NOMO-1 (cell line): ENCODE data around the gene ENTHD1.

Source experiments
- DNase-seq, 2 experiments: peaks; one replicate each; lab custom pipeline; 2025; ENCODE audit not compliant: unreplicated experiment in 2 of 2; lab: John Stamatoyannopoulos, UW

The ENTHD1 gene

GRCh38 chr22:39800790-39801520, 92.6 kb downstream of the ENTHD1 start:
- DNase-seq = no peak

DNA sequence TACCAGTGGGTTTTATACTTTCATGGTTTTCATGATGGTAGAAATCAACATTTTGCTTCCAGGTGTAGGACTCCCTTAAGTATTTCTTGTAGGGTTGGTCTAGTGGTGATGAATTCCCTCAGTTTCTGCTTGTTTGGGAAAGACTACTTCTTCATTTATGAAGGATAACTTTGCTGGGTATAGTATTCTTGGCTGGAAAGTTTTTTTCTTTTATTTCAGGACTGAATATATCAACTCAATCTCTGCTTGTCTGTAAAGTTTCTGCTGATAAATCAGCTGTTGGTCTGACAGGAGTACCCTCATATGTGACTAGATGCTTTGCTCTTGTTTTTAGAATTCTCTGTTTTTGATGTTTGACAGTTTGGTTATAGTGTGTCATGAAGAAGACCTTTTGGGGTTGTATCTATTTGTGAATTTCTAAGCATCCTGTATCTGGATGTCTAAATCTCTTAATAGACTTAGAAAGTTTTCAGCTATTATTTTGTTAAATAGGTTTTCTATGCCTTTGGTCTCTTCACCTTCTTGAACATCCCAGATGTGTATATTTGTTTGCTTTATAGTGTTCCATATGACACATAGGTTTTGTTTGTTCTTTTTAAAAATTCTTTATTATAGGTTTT, 95.9 kb downstream of the ENTHD1 start:
- no peak for DNase-seq

DNA sequence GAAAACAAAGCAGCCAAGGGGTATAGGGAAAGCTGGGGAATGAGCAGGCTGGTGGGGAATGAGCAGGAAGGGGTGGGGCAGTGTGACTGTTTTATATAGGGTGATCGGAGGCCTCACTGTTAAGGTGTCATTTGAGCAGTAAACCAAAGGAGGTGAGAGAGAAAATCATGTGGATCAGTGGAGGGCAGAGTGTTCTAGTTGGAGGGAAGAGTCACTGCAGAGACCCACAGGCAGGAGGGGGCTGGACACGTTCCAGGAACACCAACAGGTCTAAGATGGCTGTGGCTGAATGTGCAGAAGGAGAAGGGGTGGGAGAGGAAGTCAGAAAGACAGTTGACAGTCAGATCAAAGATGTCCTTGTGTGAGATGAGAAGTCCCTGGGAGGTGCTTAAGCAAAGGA, 103.8 kb downstream of the ENTHD1 start:
- no peak for DNase-seq

- DNase-seq = no peak
Observed at GRCh38 chr22:39785232-39785631, 108.3 kb downstream of the ENTHD1 start.

DNA sequence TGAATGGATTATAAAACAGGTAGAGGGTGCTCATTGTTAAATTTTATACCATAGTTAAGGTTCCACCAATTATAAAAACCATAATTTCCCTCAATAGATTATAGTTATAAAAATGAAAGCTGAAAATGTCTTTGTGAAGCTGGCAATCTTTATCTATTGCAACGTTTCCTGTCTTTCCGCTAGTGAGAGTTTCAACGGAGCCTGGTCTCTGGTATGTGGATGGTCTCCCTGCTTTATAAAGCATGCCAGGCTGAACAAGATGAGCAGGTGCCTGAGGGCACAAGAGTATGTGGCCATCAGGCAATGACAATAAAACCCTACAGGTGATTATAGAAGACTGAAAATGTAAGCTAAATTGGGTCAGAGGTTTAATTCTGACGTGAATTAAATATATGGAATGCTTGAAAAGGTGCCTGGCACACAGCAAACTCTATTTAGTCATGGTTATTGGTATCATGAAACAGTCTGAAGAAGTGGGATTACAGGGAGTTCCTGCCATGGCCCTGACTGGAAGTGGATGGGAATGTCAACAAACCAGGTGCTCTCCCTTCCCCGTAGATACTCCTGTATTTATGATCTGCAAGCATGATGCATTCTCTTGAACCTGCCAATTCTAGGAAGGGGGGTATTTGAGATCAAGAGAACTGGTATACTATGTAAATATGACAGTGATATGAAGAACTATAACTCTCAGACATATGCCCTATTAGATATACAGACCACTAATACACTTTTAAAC, 115.7 kb downstream of the ENTHD1 start:
- DNase-seq = no peak

- no peak for DNase-seq
Observed at GRCh38 chr22:39776295-39777009, 117.1 kb downstream of the ENTHD1 start.

DNA sequence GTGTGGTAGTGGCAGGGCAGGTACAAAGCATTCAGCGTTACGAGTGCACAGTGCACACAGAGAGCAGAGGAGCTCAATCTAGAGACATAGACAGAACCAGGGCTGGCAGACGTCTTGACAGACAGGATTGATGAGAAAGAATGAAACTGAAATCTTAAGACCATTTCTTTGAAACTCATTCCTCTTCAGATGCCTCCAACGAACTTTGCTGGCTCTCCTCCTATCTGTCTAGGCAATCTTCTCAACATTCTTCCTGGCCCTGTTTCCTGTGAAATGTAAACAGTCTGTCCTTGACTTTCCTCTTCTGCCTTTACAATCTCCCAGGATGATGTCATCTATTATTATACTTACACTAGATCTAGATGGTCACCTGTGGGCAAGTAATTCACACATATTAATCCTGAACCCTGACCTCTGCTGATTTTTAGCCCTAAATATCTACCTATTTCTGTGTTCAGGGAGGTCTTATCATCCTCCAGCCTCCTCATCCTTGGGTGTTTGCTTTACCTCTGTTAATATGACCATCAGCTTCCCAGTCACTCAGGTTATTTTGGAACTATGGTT, 119.5 kb downstream of the ENTHD1 start:
- DNase-seq = no peak

- no peak for DNase-seq
Observed at GRCh38 chr22:39773503-39773902, 120.1 kb downstream of the ENTHD1 start.

- no peak for DNase-seq
Observed at GRCh38 chr22:39771486-39771885, 122.1 kb downstream of the ENTHD1 start.

GRCh38 chr22:39765661-39766060, 127.9 kb downstream of the ENTHD1 start:
- DNase-seq = no peak

DNA sequence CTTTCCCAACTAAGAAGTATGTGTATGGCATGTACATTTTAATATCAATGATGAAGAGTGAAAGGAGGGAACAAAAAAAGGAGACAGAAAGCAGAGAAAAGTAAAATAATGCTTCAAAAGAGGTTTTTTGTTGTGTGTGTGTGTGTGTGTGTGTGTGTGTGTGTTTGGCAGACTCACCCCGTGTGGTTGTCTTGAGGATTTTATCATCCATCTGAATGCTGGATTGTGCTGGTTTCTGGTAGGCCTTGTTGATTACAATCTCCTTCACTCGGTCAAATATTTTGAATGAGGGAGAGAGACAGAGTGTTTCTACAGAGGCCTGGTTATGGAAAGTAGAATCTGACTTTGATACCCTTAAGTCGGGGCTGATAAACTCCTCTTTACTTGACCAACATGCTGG, 128.5 kb downstream of the ENTHD1 start:
- DNase-seq = no peak

DNA sequence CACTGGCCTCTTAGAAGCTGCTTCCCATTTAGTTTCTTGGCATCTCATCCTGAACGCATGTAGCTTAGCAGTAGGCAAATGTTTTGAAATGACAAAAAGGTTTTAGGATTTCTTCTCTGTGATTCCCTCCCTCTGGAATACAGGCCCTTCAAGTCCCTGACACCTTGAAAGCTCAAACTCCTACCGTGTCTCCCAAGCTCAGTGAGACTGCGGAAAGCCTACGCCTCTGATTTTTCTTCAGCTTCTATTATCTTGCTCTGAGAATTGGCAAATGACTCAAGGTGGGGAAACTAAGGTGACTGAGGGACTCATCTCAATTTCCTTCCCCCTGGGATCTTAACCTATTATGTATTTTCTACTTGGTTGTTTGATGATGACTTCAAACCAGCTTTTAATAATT, 130.3 kb downstream of the ENTHD1 start:
- DNase-seq = no peak

DNA sequence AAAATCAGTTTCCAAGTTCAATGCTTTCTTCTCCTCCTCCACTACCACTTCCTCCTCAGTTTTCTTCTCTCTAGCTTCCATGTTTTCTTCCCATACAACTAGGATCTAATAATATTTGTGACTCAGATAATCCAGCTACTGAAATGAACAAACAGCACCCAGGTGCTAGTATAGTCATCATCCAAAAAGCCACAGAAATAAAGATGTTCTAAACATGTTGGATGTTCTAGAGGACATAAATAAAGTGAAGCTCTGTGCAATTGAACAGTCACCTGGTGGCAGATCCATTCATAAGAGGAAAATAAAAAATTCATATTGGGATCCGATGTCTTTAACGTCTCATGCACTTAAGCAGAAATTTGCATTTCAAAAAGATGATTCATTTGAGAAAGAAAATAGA, 142.8 kb downstream of the ENTHD1 start:
- DNase-seq = no peak

DNA sequence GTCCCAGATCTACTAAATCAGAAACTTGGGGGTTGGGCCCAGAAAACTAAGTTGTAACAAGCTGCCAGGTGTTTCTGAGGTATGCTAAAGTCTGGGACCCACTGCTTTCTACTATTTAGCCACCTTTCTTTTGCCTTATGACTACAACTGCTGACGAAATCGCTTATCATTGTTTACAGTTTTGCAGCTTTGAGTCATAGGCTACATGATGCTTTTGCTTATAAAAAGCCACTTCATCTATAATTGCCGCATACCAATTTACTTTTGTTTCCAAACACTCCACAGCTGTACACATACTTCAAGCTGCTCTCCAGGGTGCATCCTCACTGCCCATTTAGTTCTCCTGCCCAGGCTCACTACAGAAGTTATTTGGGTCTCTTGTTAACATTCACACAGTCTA, 144.7 kb downstream of the ENTHD1 start:
- DNase-seq = no peak

DNA sequence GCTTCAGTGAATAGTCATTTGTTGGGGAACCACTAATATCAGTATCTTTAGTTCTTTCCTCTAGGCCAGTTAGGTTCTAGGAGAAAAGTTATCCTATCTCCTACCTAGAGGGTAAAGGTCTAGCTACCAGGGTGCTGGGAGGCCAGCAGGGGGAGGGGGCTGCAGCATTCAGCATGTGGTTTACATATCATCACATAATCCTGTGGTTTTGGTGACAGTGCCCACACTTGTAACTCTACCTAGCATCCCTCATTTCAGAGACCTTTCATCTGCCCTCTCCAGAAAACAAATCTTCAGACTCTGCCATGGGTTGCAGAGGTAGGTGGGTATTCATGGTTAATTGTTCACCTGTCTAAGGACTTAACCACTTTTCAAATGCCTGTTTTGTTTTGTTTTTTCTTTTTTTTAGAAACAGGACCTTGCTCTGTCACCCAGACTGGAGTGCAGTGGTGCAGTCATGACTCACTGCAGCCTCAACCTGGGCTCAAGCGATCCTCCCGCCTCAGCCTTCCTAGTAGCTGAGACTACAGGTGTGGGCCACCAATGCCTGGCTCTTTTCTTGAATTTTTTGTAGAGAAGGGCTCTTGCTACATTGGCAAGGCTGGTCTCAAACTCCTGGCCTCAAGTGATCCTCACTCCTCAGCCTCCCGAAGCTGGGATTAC, 146.8 kb downstream of the ENTHD1 start:
- DNase-seq = no peak

- peak in 1 of 2 experiments; percentile 14 for DNase-seq
Observed at GRCh38 chr22:39745789-39746188, 147.8 kb downstream of the ENTHD1 start.

DNA sequence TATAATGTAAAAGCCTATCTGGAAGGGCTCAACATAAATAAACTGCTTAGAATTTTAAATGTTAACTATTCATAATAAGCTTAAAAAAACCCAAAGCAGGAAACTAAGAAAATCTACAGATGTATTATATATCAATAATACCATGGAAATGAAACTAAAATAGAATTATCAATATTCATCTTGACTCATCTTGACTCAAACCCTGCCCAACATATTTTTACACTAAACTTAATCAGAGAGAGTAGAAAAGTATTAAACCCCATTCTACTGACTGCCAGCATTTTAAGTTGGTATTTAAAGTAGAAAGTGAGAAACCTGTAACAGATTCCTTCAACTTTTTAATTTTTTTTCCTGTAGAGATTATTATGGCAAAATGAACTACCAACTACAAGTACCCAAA, 149.2 kb downstream of the ENTHD1 start:
- DNase-seq = no peak

DNA sequence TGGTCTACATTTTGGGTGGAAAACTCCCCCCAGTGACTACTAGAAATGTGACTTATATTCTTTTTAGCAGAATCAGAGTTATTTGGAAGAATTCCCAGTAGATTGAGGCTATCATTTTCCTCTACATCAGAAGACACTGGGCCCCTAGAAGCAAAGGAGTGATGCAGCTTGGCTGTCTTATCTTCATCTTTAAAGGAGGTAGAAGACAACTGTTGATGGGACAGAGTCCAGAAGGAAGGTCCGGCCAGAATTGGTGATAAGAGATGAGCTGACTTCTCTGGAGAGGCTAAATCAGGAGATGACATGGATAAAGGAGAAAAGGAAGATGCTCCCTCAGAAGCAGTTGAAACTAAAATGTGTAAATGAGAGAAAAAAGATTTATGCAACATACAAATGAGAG, 149.6 kb downstream of the ENTHD1 start:
- DNase-seq = no peak

DNA sequence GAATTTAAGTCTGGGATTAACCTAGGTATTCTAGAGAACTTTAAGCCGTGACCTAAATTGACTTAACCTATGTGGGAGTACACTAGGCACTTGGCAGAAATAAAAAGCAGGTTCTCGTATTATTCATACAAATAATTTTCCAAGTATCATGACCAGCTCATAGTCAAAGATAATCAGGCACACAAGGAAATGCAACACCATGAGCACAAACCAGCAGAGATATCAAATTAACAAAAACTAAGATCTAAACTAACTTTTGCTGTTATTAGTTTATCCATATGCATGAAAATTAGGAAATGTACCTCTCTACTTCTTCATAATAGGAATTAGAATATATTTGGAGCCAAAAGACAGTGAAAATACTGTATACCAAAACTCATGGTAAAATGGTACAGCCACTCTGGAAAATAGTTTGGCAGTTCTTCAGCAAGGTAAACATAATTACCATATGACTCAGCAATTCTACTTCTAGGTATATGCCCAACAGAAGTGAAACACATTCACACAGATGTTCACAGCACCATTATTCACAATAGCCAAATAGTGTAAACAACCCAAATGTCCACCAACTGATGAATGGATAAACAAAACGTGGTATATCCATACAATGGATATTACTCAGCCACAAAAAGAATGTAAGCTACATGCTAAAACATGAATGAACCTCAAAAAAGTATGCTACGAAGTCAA, 154.1 kb downstream of the ENTHD1 start:
- DNase-seq = no peak

DNA sequence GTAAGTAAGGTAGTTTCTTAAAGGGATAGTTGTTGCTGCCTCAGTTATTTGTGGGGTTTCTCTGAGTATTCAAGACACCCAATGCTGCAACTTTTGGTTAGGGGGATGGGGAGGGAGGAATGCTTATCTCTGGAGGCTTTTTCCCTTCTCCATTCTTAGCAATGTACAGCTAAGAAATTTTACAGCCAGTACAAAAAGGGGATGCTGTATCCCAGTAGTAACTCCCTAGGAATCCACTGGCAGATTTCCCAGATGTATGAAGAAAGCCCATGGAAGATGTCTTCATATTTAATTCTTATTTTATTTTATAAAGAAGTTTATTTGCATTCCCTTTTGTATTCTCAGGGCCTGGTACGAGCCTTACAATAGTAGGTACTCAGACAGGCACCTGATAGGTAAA, 154.8 kb downstream of the ENTHD1 start:
- no peak for DNase-seq
